ENCODE results near the gene TTF2.

GRCh38 chr1:117087686-117088085, 27.6 kb downstream of the TTF2 start:
- TF ChIP-seq POLR2A (IDR thresholded peaks at IDR 0.05) = no peak
- TF ChIP-seq CTCF (IDR thresholded peaks at IDR 0.05) = no peak
- TF ChIP-seq EP300 (IDR thresholded peaks at IDR 0.05) = no peak
